A549 (cell line): Measurements from ENCODE around the gene TMEM135. TPM values are rescaled to one million over a fixed set of nuclear protein-coding genes. Genes with fewer than 3 reads are reported as not detected.

Source experiments
- ATAC-seq, 2 experiments: fragments of 200-7000 bp in 1 of 2; fragments of >200 bp in 1 of 2; cut with Nextera tagmentation in 1 of 2; cut with Tn5 transposase in 1 of 2; 3 replicates each; pipeline versions ENCODE4 v1.8.0 to v1.9.1; 2018 to 2020; ENCODE audit warnings: mild to moderate bottlenecking in 1 of 2, moderate library complexity in 1 of 2
- CTCF ChIA-PET: fragments of 300-600 bp; sonication (Branson Sonifier 250); formaldehyde crosslinking; extraction: SDS; loops from one replicate; lab custom pipeline; 2021; ENCODE audit warnings: antibody characterized with exemption, inconsistent platforms; lab: Yijun Ruan, JAX
- POLR2A ChIA-PET: fragments of 350-600 bp; formaldehyde crosslinking; extraction: SDS; loops from one replicate; lab custom pipeline; 2021; ENCODE audit warnings: antibody characterized with exemption, inconsistent platforms; lab: Yijun Ruan, JAX
- DNase-seq, 2 experiments: peaks; one replicate each; pipeline versions ENCODE4 v3.0.0 to v3.0.0-alpha.2; 2011 to 2016; ENCODE audit warnings: low read depth in 1 of 2, low spot score in 1 of 2
- FAIRE-seq: peaks from 2 replicates; lab custom pipeline; 2011; peaks lifted over from hg19 to GRCh38; lab: Jason Lieb, UNC
- H3K27ac ChIP-seq, 2 experiments: fragments of >200 bp; sonication (Bioruptor Twin); formaldehyde crosslinking; 3 replicates each; pipeline ENCODE4 v1.5.1; 2016 to 2017
- H3K4me1 ChIP-seq: fragments of >200 bp; sonication (Bioruptor Twin); formaldehyde crosslinking; 3 replicates; pipeline ENCODE4 v1.6.1; 2016
- H3K4me2 ChIP-seq: fragments of >200 bp; sonication (Bioruptor Twin); formaldehyde crosslinking; 3 replicates; pipeline ENCODE4 v1.6.1; 2016
- H3K4me3 ChIP-seq: fragments of >200 bp; sonication (Bioruptor Twin); formaldehyde crosslinking; 3 replicates; pipeline ENCODE4 v1.5.1; 2016
- H3K9me3 ChIP-seq: fragments of >200 bp; sonication (Bioruptor Twin); formaldehyde crosslinking; 3 replicates; pipeline ENCODE4 v1.6.1; 2016
- BCL3 ChIP-seq: fragments of >200 bp; sonication (Bioruptor Twin); formaldehyde crosslinking; IDR thresholded peaks from 3 replicates; pipeline ENCODE4 v1.6.1; 2016
- BHLHE40 ChIP-seq: IDR thresholded peaks from 2 replicates; pipeline ENCODE4 v1.6.1; 2012; ENCODE audit warnings: low read depth, low read length, inconsistent platforms
- EP300 ChIP-seq, 2 experiments: fragments of >200 bp; sonication (Bioruptor Twin); formaldehyde crosslinking; IDR thresholded peaks; 2 replicates in 1 of 2; 3 replicates in 1 of 2; pipeline ENCODE4 v1.6.1; 2016 to 2017
- FOSL2 ChIP-seq, 2 experiments: fragments of 450-650 bp in 1 of 2; fragments of >200 bp in 1 of 2; sonication (Bioruptor Twin) in 1 of 2; formaldehyde crosslinking; IDR thresholded peaks; 2 replicates each; pipeline versions ENCODE4 v1.5.0 to v1.6.1; 2016 to 2020; ENCODE audit warnings: mild to moderate bottlenecking in 1 of 2, moderate library complexity in 1 of 2
- JUN ChIP-seq, 2 experiments: fragments of >200 bp; sonication (Bioruptor Twin); formaldehyde crosslinking; IDR thresholded peaks; 2 replicates in 1 of 2; 3 replicates in 1 of 2; pipeline ENCODE4 v1.6.1; 2016 to 2017
- JUNB ChIP-seq: fragments of >200 bp; sonication (Bioruptor Twin); formaldehyde crosslinking; IDR thresholded peaks from 2 replicates; pipeline ENCODE4 v1.6.1; 2016
- KDM1A ChIP-seq: fragments of 200-600 bp; sonication (generic); IDR thresholded peaks from 2 replicates; pipeline ENCODE4 v1.6.1; 2016; ENCODE audit warnings: low read depth, mild to moderate bottlenecking
- KDM5A ChIP-seq: fragments of 200-600 bp; sonication (generic); IDR thresholded peaks from 2 replicates; pipeline ENCODE4 v1.6.1; 2016; ENCODE audit warnings: antibody characterized with exemption, mild to moderate bottlenecking
- NPAS2 ChIP-seq: fragments of 250-450 bp; sonication (Bioruptor Pico); IDR thresholded peaks from 2 replicates; pipeline ENCODE4 v1.8.0; 2022; ENCODE audit warnings: mild to moderate bottlenecking, moderate library complexity, borderline replicate concordance
- NR3C1 ChIP-seq: fragments of >200 bp; sonication (Bioruptor Twin); formaldehyde crosslinking; IDR thresholded peaks from 3 replicates; pipeline ENCODE4 v1.6.1; 2017
- PHF8 ChIP-seq: fragments of 200-600 bp; sonication (generic); IDR thresholded peaks from 2 replicates; pipeline ENCODE4 v1.6.1; 2016; ENCODE audit warnings: low read depth, mild to moderate bottlenecking, antibody characterized with exemption, moderate library complexity, borderline replicate concordance
- POLR2AphosphoS2 ChIP-seq: conservative IDR thresholded peaks from 2 replicates; pipeline ENCODE4 v1.6.1; 2012; ENCODE audit warnings: low read length, improper control_type of control experiment, inconsistent platforms
- RARB ChIP-seq: fragments of 250-450 bp; sonication (Bioruptor Pico); IDR thresholded peaks from 2 replicates; pipeline ENCODE4 v1.8.0; 2021; ENCODE audit warnings: mild to moderate bottlenecking, moderate library complexity
- SMC3 ChIP-seq: fragments of >200 bp; sonication (Bioruptor Twin); formaldehyde crosslinking; IDR thresholded peaks from 3 replicates; pipeline ENCODE4 v1.6.1; 2018; ENCODE audit warnings: inconsistent platforms
- TP53 ChIP-seq: fragments of 250-450 bp; sonication (Bioruptor Pico); IDR thresholded peaks from 2 replicates; pipeline ENCODE4 v1.5.0; 2021; ENCODE audit warnings: mild to moderate bottlenecking, moderate library complexity
- USF2 ChIP-seq: fragments of 450-650 bp; IDR thresholded peaks from 2 replicates; pipeline ENCODE4 v1.6.1; 2014; ENCODE audit warnings: antibody characterized with exemption
- ZSCAN20 ChIP-seq: fragments of 250-450 bp; sonication (Bioruptor Pico); IDR thresholded peaks from 2 replicates; pipeline ENCODE4 v1.8.0; 2022; ENCODE audit warnings: mild to moderate bottlenecking, moderate library complexity
- WGBS: methylation state at CpG from one replicate; pipeline ENCODE4 v1.1.6; 2017; ENCODE audit errors: missing lambda C conversion rate; 5-methylcytosine and 5-hydroxymethylcytosine counted together
- polyA plus RNA-seq, 4 experiments: library from polyadenylated mRNA; depleted of rRNA in 3 of 4; stranded (reverse); fragments of >200 nt; fragmentation: RNase III in 1 of 4; extraction: RNeasy Plus Mini Kit Qiagen cat#74134 plus additional on column Dnase treatment in 1 of 4; gene quantifications; 2 replicates in 3 of 4; 3 replicates in 1 of 4; pipeline ENCODE4 v1.2.3, GENCODE V29; 2011 to 2017
- TF ChIP-seq, protein P1 (sequence below): fragments of 150-350 bp; IDR thresholded peaks from 2 replicates; pipeline ENCODE4 v1.6.1; 2014; ENCODE audit warnings: low read depth, mild to moderate bottlenecking, low read length
- TF ChIP-seq, protein P2 (sequence below): fragments of 250-450 bp; sonication (Bioruptor Pico); IDR thresholded peaks from 2 replicates; pipeline ENCODE4 v1.5.0; 2020; ENCODE audit warnings: low read depth, mild to moderate bottlenecking, moderate library complexity
- TF ChIP-seq, protein P3 (sequence below): fragments of >200 bp; sonication (Bioruptor Twin); formaldehyde crosslinking; IDR thresholded peaks from 3 replicates; pipeline ENCODE4 v1.5.1; 2016
- TF ChIP-seq, protein P4 (sequence below): IDR thresholded peaks from 2 replicates; pipeline ENCODE4 v1.6.1; 2012
- TF ChIP-seq, protein P5 (sequence below): IDR thresholded peaks from 2 replicates; pipeline ENCODE4 v1.6.1; 2012; ENCODE audit warnings: low read depth, borderline replicate concordance

Gene TMEM135
- polyA plus RNA-seq, 2 of the 4 experiments (the other 2 are of a cell fraction), result 18.4 to 18.5 TPM

- TF ChIP-seq, protein P1, sequence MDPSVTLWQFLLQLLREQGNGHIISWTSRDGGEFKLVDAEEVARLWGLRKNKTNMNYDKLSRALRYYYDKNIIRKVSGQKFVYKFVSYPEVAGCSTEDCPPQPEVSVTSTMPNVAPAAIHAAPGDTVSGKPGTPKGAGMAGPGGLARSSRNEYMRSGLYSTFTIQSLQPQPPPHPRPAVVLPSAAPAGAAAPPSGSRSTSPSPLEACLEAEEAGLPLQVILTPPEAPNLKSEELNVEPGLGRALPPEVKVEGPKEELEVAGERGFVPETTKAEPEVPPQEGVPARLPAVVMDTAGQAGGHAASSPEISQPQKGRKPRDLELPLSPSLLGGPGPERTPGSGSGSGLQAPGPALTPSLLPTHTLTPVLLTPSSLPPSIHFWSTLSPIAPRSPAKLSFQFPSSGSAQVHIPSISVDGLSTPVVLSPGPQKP, result no peak
- TF ChIP-seq TP53 (CRISPR knock-in tag), result no peak
- TF ChIP-seq RARB, result no peak
Measured at GRCh38 chr11:87142594-87142993, 104.9 kb downstream of the TMEM135 start (continued).

DNA sequence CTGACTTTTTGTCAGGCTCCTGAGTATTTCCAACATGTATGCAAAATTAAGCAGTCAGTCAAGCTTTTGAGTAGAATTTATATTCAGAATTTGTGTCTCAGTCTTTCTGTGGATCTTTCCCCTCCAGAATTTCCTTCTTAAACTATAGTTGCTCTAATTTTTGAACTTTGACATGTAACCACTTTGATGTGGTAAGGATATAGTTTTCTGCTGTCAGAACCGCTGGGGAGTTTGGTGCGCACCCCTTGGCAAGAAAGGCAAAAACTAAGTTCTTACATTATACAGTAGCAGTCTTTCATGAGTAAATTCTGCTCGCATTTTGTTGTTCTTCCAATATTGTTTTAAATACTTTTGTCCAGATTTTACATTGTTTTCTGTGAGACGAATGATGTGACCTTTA lies 105.9 kb downstream of the TMEM135 start:
- POLR2A ChIA-PET, result no interaction called here
- ATAC-seq, result no peak
- WGBS, result 89% methylated on average over 4 of the region's 4 CpGs
- Histone ChIP-seq H3K27ac (no peak overlapping the region), H3K9me3 (peaks cover 9% of the 10 kb centered on the region; the same call in 2 of the 3 replicates), H3K4me1 (peaks cover 16% of the 10 kb centered on the region), H3K4me3 (no peak overlapping the region), H3K4me2 (no peak overlapping the region)
- CTCF ChIA-PET, result no interaction called here
- TF ChIP-seq KDM1A (no peak), JUN (IDR thresholded peaks at IDR 0.05) (no peak), PHF8 (no peak), POLR2AphosphoS2 (no peak), ZSCAN20 (CRISPR knock-in tag) (no peak), USF2 (no peak), BHLHE40 (no peak), FOSL2 (IDR thresholded peaks at IDR 0.05) (no peak), FOSL2 (CRISPR knock-in tag; IDR thresholded peaks at IDR 0.05) (no peak), NPAS2 (CRISPR knock-in tag) (no peak), EP300 (IDR thresholded peaks at IDR 0.05) (no peak), KDM5A (no peak), JUNB (no peak), NR3C1 (no peak), SMC3 (no peak), BCL3 (no peak)
- TF ChIP-seq, protein P2, sequence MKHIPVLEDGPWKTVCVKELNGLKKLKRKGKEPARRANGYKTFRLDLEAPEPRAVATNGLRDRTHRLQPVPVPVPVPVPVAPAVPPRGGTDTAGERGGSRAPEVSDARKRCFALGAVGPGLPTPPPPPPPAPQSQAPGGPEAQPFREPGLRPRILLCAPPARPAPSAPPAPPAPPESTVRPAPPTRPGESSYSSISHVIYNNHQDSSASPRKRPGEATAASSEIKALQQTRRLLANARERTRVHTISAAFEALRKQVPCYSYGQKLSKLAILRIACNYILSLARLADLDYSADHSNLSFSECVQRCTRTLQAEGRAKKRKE, result no peak
- TF ChIP-seq, protein P3, sequence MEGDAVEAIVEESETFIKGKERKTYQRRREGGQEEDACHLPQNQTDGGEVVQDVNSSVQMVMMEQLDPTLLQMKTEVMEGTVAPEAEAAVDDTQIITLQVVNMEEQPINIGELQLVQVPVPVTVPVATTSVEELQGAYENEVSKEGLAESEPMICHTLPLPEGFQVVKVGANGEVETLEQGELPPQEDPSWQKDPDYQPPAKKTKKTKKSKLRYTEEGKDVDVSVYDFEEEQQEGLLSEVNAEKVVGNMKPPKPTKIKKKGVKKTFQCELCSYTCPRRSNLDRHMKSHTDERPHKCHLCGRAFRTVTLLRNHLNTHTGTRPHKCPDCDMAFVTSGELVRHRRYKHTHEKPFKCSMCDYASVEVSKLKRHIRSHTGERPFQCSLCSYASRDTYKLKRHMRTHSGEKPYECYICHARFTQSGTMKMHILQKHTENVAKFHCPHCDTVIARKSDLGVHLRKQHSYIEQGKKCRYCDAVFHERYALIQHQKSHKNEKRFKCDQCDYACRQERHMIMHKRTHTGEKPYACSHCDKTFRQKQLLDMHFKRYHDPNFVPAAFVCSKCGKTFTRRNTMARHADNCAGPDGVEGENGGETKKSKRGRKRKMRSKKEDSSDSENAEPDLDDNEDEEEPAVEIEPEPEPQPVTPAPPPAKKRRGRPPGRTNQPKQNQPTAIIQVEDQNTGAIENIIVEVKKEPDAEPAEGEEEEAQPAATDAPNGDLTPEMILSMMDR, result no peak
- TF ChIP-seq, protein P4, sequence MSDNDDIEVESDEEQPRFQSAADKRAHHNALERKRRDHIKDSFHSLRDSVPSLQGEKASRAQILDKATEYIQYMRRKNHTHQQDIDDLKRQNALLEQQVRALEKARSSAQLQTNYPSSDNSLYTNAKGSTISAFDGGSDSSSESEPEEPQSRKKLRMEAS, result no peak
- TF ChIP-seq, protein P5, sequence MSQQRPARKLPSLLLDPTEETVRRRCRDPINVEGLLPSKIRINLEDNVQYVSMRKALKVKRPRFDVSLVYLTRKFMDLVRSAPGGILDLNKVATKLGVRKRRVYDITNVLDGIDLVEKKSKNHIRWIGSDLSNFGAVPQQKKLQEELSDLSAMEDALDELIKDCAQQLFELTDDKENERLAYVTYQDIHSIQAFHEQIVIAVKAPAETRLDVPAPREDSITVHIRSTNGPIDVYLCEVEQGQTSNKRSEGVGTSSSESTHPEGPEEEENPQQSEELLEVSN, result no peak
- no peak for FAIRE-seq
- no peak for DNase-seq
